A549 (cell line): ENCODE data around the gene NR2C2. TPM values are rescaled to one million over a fixed set of nuclear protein-coding genes. Genes with fewer than 3 reads are reported as not detected.

Source experiments
- ATAC-seq, 2 experiments: fragments of 200-7000 bp in 1 of 2; fragments of >200 bp in 1 of 2; cut with Nextera tagmentation in 1 of 2; cut with Tn5 transposase in 1 of 2; 3 replicates each; pipeline versions ENCODE4 v1.8.0 to v1.9.1; 2018 to 2020; ENCODE audit warnings: mild to moderate bottlenecking in 1 of 2, moderate library complexity in 1 of 2
- CTCF ChIA-PET: fragments of 300-600 bp; sonication (Branson Sonifier 250); formaldehyde crosslinking; extraction: SDS; loops from one replicate; lab custom pipeline; 2021; ENCODE audit warnings: antibody characterized with exemption, inconsistent platforms; lab: Yijun Ruan, JAX
- POLR2A ChIA-PET: fragments of 350-600 bp; formaldehyde crosslinking; extraction: SDS; loops from one replicate; lab custom pipeline; 2021; ENCODE audit warnings: antibody characterized with exemption, inconsistent platforms; lab: Yijun Ruan, JAX
- DNase-seq, 2 experiments: peaks; one replicate each; pipeline versions ENCODE4 v3.0.0 to v3.0.0-alpha.2; 2011 to 2016; ENCODE audit warnings: low read depth in 1 of 2, low spot score in 1 of 2
- FAIRE-seq: peaks from 2 replicates; lab custom pipeline; 2011; peaks lifted over from hg19 to GRCh38; lab: Jason Lieb, UNC
- H3K27ac ChIP-seq, 2 experiments: fragments of >200 bp; sonication (Bioruptor Twin); formaldehyde crosslinking; 3 replicates each; pipeline ENCODE4 v1.5.1; 2016 to 2017
- H3K4me1 ChIP-seq: fragments of >200 bp; sonication (Bioruptor Twin); formaldehyde crosslinking; 3 replicates; pipeline ENCODE4 v1.6.1; 2016
- H3K4me2 ChIP-seq: fragments of >200 bp; sonication (Bioruptor Twin); formaldehyde crosslinking; 3 replicates; pipeline ENCODE4 v1.6.1; 2016
- H3K4me3 ChIP-seq: fragments of >200 bp; sonication (Bioruptor Twin); formaldehyde crosslinking; 3 replicates; pipeline ENCODE4 v1.5.1; 2016
- H3K9me3 ChIP-seq: fragments of >200 bp; sonication (Bioruptor Twin); formaldehyde crosslinking; 3 replicates; pipeline ENCODE4 v1.6.1; 2016
- CBX2 ChIP-seq: fragments of 200-600 bp; sonication (generic); IDR thresholded peaks from 2 replicates; pipeline ENCODE4 v1.6.1; 2016; ENCODE audit warnings: low read depth, mild to moderate bottlenecking, borderline replicate concordance
- ELK1 ChIP-seq: fragments of 150-350 bp; IDR thresholded peaks from 2 replicates; pipeline ENCODE4 v1.6.1; 2014; ENCODE audit warnings: low read depth, mild to moderate bottlenecking, low read length
- EP300 ChIP-seq, 2 experiments: fragments of >200 bp; sonication (Bioruptor Twin); formaldehyde crosslinking; IDR thresholded peaks; 2 replicates in 1 of 2; 3 replicates in 1 of 2; pipeline ENCODE4 v1.6.1; 2016 to 2017
- FOSL2 ChIP-seq, 2 experiments: fragments of 450-650 bp in 1 of 2; fragments of >200 bp in 1 of 2; sonication (Bioruptor Twin) in 1 of 2; formaldehyde crosslinking; IDR thresholded peaks; 2 replicates each; pipeline versions ENCODE4 v1.5.0 to v1.6.1; 2016 to 2020; ENCODE audit warnings: mild to moderate bottlenecking in 1 of 2, moderate library complexity in 1 of 2
- FOXS1 ChIP-seq: fragments of 250-450 bp; sonication (Bioruptor Pico); IDR thresholded peaks from 2 replicates; pipeline ENCODE4 v1.5.0; 2020; ENCODE audit warnings: mild to moderate bottlenecking, moderate library complexity
- GATA3 ChIP-seq: IDR thresholded peaks from 2 replicates; pipeline ENCODE4 v1.6.1; 2012; ENCODE audit warnings: borderline replicate concordance
- HOXA7 ChIP-seq: fragments of 250-450 bp; sonication (Bioruptor Pico); IDR thresholded peaks from 2 replicates; pipeline ENCODE4 v1.5.0; 2020; ENCODE audit warnings: mild to moderate bottlenecking, moderate library complexity
- HOXB5 ChIP-seq: fragments of 250-450 bp; sonication (Bioruptor Pico); IDR thresholded peaks from 2 replicates; pipeline ENCODE4 v1.5.0; 2020; ENCODE audit warnings: mild to moderate bottlenecking, moderate library complexity
- JUN ChIP-seq, 2 experiments: fragments of >200 bp; sonication (Bioruptor Twin); formaldehyde crosslinking; IDR thresholded peaks; 2 replicates in 1 of 2; 3 replicates in 1 of 2; pipeline ENCODE4 v1.6.1; 2016 to 2017
- KDM1A ChIP-seq: fragments of 200-600 bp; sonication (generic); IDR thresholded peaks from 2 replicates; pipeline ENCODE4 v1.6.1; 2016; ENCODE audit warnings: low read depth, mild to moderate bottlenecking
- KDM5A ChIP-seq: fragments of 200-600 bp; sonication (generic); IDR thresholded peaks from 2 replicates; pipeline ENCODE4 v1.6.1; 2016; ENCODE audit warnings: antibody characterized with exemption, mild to moderate bottlenecking
- MAFK ChIP-seq: fragments of 450-650 bp; IDR thresholded peaks from 2 replicates; pipeline ENCODE4 v1.6.1; 2014; ENCODE audit not compliant: partially characterized antibody
- MYC ChIP-seq: IDR thresholded peaks from 2 replicates; pipeline ENCODE4 v1.6.1; 2012; ENCODE audit warnings: mild to moderate bottlenecking, inconsistent platforms, low read length, improper control_type of control experiment, borderline replicate concordance
- NFE2L2 ChIP-seq: fragments of 150-350 bp; conservative IDR thresholded peaks from 2 replicates; pipeline ENCODE4 v1.6.1; 2014; ENCODE audit warnings: low read length
- NPAS2 ChIP-seq: fragments of 250-450 bp; sonication (Bioruptor Pico); IDR thresholded peaks from 2 replicates; pipeline ENCODE4 v1.8.0; 2022; ENCODE audit warnings: mild to moderate bottlenecking, moderate library complexity, borderline replicate concordance
- PBX3 ChIP-seq: IDR thresholded peaks from 2 replicates; pipeline ENCODE4 v1.6.1; 2012
- RARB ChIP-seq: fragments of 250-450 bp; sonication (Bioruptor Pico); IDR thresholded peaks from 2 replicates; pipeline ENCODE4 v1.8.0; 2021; ENCODE audit warnings: mild to moderate bottlenecking, moderate library complexity
- RFX5 ChIP-seq: fragments of 450-650 bp; IDR thresholded peaks from 2 replicates; pipeline ENCODE4 v1.7.1; 2014; ENCODE audit warnings: antibody characterized with exemption, mild to moderate bottlenecking, moderate library complexity
- SMC3 ChIP-seq: fragments of >200 bp; sonication (Bioruptor Twin); formaldehyde crosslinking; IDR thresholded peaks from 3 replicates; pipeline ENCODE4 v1.6.1; 2018; ENCODE audit warnings: inconsistent platforms
- TFCP2L1 ChIP-seq: fragments of 250-450 bp; sonication (Bioruptor Pico); IDR thresholded peaks from 2 replicates; pipeline ENCODE4 v1.5.0; 2021; ENCODE audit warnings: mild to moderate bottlenecking
- TP53 ChIP-seq: fragments of 250-450 bp; sonication (Bioruptor Pico); IDR thresholded peaks from 2 replicates; pipeline ENCODE4 v1.5.0; 2021; ENCODE audit warnings: mild to moderate bottlenecking, moderate library complexity
- ZC3H11A ChIP-seq: fragments of 450-650 bp; IDR thresholded peaks from 2 replicates; pipeline ENCODE4 v1.6.1; 2014; ENCODE audit warnings: antibody characterized with exemption, mild to moderate bottlenecking
- ZNF302 ChIP-seq: fragments of 250-450 bp; sonication (Bioruptor Pico); IDR thresholded peaks from 2 replicates; pipeline ENCODE4 v1.9.0; 2021; ENCODE audit warnings: inconsistent platforms, mild to moderate bottlenecking, moderate library complexity
- WGBS: methylation state at CpG from one replicate; pipeline ENCODE4 v1.1.6; 2017; ENCODE audit errors: missing lambda C conversion rate; 5-methylcytosine and 5-hydroxymethylcytosine counted together
- polyA plus RNA-seq, 4 experiments: library from polyadenylated mRNA; depleted of rRNA in 3 of 4; stranded (reverse); fragments of >200 nt; fragmentation: RNase III in 1 of 4; extraction: RNeasy Plus Mini Kit Qiagen cat#74134 plus additional on column Dnase treatment in 1 of 4; gene quantifications; 2 replicates in 3 of 4; 3 replicates in 1 of 4; pipeline ENCODE4 v1.2.3, GENCODE V29; 2011 to 2017
- TF ChIP-seq, protein P1 (sequence below): fragments of 250-450 bp; sonication (Bioruptor Pico); IDR thresholded peaks from 2 replicates; pipeline ENCODE4 v1.5.0; 2021; ENCODE audit warnings: mild to moderate bottlenecking, moderate library complexity, borderline replicate concordance

Gene NR2C2
- polyA plus RNA-seq, 2 of the 4 experiments (the other 2 are of a cell fraction), result 14.6 to 20.2 TPM

DNA sequence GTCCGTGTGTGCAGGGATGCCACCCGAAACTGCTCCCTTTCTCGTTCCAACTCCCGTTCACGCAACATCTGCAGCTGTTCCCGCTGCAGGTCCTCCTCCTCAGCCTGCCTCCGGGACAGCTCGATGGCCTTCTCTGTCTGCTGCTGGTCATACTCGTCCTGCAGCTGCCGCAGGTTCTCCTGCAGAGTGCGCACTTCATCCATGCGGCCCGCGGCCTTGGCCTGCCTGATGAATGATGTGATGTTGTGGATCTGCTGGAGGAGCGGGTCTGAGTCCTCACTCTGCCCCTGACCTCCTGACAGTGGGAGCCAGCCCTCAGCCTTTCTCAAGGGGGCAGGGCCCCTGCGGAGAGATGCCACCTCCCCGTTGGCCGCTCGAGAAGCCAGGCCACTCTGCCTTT is 127.1 kb downstream of the NR2C2 start:
- Histone ChIP-seq H3K9me3 (no peaks in the 10 kb centered on the region), H3K4me2 (no peak overlapping the region), H3K4me3 (no peak overlapping the region), H3K4me1 (no peaks in the 10 kb centered on the region), H3K27ac (no peak overlapping the region)
- ATAC-seq (no peak), FAIRE-seq (no peak), DNase-seq (no peak)
- TF ChIP-seq MAFK (no peak), FOXS1 (CRISPR knock-in tag) (no peak), MYC (no peak), NFE2L2 (no peak), ELK1 (no peak), HOXB5 (CRISPR knock-in tag) (no peak), PBX3 (no peak), HOXA7 (CRISPR knock-in tag) (no peak), FOSL2 (IDR thresholded peaks at IDR 0.05) (no peak), FOSL2 (CRISPR knock-in tag; IDR thresholded peaks at IDR 0.05) (no peak), SMC3 (no peak), ZC3H11A (no peak), TP53 (CRISPR knock-in tag) (no peak)
- TF ChIP-seq, protein P1, sequence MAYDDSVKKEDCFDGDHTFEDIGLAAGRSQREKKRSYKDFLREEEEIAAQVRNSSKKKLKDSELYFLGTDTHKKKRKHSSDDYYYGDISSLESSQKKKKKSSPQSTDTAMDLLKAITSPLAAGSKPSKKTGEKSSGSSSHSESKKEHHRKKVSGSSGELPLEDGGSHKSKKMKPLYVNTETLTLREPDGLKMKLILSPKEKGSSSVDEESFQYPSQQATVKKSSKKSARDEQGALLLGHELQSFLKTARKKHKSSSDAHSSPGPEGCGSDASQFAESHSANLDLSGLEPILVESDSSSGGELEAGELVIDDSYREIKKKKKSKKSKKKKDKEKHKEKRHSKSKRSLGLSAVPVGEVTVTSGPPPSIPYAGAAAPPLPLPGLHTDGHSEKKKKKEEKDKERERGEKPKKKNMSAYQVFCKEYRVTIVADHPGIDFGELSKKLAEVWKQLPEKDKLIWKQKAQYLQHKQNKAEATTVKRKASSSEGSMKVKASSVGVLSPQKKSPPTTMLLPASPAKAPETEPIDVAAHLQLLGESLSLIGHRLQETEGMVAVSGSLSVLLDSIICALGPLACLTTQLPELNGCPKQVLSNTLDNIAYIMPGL (CRISPR knock-in tag), result no peak
- CTCF ChIA-PET, result interaction anchor here (0.5 to 2.7 kb wide), 3 partner anchors 10 to 103 kb away, joined by 3 to 8 read pairs (median 3); no protein-coding TSS in a partner anchor
- POLR2A ChIA-PET, result no interaction called here
- 95% methylated on average over 16 of the region's 19 CpGs for WGBS

GRCh38 chr3:15079091-15079490 is 131.7 kb downstream of the NR2C2 start:
- 72% methylated on average over 3 of the region's 3 CpGs for WGBS
- ChIA-PET CTCF (no interaction called here), POLR2A (no interaction called here)
- Histone ChIP-seq H3K4me3 (no peak overlapping the region), H3K4me1 (no peaks in the 10 kb centered on the region), H3K27ac (no peak overlapping the region), H3K9me3 (no peaks in the 10 kb centered on the region), H3K4me2 (no peak overlapping the region)
- no peak for TF ChIP-seq EP300 (IDR thresholded peaks at IDR 0.05)
- TF ChIP-seq ZNF302 (CRISPR knock-in tag), result no peak
- TF ChIP-seq RARB (CRISPR knock-in tag), result no peak
- no peak for TF ChIP-seq TFCP2L1 (CRISPR knock-in tag)
- TF ChIP-seq MYC, result no peak
- TF ChIP-seq NPAS2 (CRISPR knock-in tag), result no peak
- no peak for TF ChIP-seq ELK1
- TF ChIP-seq HOXA7 (CRISPR knock-in tag), result no peak
- TF ChIP-seq RFX5, result no peak
- TF ChIP-seq KDM1A, result no peak
- TF ChIP-seq GATA3, result no peak
- no peak for TF ChIP-seq CBX2
- TF ChIP-seq KDM5A, result no peak
- no peak for TF ChIP-seq NFE2L2
- no peak for TF ChIP-seq JUN (IDR thresholded peaks at IDR 0.05)
- no peak for DNase-seq
- ATAC-seq, result no peak
- no peak for FAIRE-seq
